ENCODE measurements around the gene CHTOP.

Gene CHTOP

DNA sequence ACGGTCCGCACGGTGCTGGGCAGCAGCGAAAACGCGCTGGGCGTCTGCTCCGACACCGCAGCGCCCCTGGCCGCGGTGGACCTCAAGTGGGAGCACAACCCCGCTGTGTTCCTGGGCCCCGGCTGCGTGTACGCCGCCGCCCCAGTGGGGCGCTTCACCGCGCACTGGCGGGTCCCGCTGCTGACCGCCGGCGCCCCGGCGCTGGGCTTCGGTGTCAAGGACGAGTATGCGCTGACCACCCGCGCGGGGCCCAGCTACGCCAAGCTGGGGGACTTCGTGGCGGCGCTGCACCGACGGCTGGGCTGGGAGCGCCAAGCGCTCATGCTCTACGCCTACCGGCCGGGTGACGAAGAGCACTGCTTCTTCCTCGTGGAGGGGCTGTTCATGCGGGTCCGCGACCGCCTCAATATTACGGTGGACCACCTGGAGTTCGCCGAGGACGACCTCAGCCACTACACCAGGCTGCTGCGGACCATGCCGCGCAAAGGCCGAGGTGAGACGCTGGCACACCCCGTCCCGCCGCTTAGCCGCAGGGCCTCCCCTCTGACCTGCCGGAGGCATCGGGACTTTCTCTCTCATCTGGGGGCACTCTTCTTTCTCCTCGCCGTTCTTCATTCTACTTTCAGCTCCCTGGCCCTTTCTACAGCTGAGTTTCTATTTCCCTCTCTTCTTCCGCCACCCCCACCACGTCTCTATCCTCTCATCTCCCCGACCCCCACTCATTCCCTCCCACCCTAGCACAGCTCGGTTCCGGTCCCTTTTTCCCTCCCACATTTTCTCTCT is 45.7 kb downstream of the CHTOP start:
- no peak for DNase-seq (ENCODE audit: low read depth)
- peak overlapping the region; percentile 41 for H3K4me3 ChIP-seq (ENCODE audit: low read depth, low read length)

DNA sequence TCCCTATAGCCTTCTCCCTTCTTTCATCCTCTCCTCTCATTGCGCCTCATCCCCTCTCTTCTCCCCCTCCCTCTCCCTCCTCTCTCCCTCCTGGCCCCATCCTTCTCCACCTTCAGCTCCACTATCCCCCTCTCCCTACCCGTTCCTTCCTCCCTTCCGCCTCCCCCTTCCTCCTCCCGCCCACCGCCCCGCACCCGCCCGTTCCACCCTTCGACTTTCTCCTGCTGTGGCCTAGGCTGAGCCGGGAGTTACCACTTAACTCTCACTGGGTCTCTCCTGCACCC is 46.2 kb downstream of the CHTOP start:
- DNase-seq (ENCODE audit: low read depth), result no peak
- no peak overlapping the region for H3K4me3 ChIP-seq (ENCODE audit: low read depth, low read length)

DNA sequence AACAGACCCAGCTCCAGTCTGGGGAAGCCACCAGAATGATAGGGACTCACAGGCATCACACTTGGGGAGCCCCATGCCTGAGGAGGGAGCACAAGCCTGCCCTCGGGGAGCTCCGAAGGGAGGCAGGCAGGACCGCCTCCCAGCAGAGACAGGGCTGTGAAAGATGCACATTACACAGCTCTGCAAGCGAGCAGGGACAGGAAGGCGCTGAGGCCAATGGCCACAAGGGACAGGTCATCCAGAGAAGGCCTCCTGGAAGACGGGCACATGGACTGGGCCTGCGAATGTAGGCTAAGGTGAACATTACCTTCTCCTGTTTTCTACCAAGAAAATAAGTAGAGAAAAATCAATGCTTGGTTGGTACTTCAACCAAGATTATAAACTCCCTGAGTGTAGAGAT is 48.9 kb downstream of the CHTOP start:
- no peak for DNase-seq (ENCODE audit: low read depth)
- H3K4me3 ChIP-seq (ENCODE audit: low read depth, low read length), result no peak overlapping the region

DNA sequence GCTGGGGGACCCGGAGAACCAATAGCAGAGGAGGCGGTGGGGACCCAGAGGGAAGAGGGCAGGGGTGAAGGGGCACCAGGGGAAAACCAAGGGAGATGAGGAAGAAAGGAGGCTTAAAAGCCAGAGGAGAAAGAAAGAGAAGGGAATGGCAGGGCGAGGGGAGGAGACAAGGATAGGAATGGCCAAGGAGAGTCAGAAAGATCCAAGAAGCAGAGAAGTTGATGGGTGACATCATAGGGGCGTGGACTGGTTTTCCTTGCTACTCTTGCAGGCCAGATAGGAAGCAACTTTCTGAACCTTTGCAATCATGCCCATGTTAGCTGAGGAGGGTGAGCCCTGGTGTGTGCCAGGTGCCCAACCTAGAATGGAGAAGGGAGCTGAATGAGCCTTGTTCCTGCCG is 50.0 kb downstream of the CHTOP start:
- H3K4me3 ChIP-seq (ENCODE audit: low read depth, low read length), result no peak overlapping the region
- DNase-seq (ENCODE audit: low read depth), result no peak

DNA sequence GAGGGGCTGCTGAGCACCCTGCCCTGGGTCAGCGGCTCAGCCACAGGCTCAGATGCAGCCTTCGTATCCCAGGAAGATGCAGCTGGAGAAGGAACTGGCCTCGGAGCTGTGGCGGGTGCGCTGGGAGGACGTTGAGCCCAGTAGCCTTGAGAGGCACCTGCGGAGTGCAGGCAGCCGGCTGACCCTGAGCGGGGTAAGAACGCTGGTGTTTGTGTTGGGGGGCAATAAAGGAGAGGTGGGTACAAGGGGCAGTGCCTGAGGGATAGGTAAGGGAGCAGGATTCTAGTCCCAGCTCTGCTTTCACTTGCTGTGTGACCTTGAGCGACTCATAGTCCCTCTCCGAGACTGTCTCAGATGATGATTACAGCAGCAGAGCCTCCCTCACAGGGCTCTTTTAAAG is 51.0 kb downstream of the CHTOP start:
- no peak for DNase-seq (ENCODE audit: low read depth)
- no peak overlapping the region for H3K4me3 ChIP-seq (ENCODE audit: low read depth, low read length)

DNA sequence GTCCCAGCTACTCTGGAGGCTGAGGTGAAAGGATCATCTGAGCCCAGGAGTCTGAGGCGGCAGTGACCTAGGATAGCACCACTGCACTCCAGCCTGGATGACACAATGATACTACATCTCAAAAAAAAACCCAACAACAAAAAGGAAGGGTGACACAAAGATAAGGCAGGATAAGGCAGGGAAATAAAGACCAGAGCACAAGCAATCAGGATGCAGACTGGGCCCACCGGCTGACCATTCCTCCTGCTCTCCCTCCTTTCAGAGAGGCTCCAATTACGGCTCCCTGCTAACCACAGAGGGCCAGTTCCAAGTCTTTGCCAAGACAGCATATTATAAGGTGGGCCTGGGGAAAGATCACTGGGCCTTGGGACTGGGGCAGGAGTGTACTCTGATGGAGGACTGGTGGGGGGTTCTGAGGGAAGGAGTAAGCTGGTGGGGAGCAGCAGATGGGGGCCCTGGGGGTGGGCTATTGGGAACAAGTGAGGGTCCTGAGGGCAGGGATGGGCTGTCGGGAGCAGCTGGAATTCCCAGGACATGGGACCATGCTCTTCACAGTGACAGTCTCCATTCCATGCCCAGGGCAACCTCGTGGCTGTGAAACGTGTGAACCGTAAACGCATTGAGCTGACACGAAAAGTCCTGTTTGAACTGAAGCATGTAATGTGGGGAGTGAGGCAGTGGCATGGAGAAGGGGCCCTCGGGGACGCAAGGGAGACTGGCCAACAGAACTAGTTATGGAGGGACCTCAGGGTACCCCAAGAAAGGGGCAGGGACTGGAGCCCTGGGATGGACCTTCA is 51.9 kb downstream of the CHTOP start:
- H3K4me3 ChIP-seq (ENCODE audit: low read depth, low read length), result no peak overlapping the region
- DNase-seq (ENCODE audit: low read depth), result no peak

DNA sequence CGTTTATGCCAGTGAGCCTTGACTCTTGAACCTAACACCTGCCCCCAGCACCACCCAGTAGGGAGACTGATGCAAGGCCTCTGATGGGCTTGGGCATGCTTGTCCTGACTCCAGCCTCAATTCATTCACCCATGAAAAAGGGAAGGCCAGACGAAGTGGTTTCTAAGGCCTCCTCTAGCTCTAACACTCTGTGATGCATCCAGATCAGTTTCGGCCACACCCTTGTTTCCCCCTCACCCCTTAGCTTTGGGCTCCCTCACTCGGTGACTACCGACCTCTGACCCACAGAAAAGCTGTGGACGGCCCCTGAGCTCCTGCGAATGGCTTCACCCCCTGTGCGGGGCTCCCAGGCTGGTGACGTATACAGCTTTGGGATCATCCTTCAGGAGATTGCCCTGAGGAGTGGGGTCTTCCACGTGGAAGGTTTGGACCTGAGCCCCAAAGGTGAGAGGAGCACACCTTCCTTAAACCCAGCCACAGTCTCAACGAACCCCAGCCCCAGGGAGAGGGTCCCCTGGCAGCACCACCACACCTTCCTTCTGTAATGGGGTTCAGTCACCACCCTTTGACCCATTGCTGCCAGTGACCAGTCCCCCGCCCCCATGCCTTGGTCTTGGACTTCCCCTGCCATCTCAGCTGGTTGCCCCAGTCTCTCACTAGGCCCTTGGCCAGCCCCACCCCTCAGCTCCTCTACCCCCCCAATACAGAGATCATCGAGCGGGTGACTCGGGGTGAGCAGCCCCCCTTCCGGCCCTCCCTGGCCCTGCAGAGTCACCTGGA is 53.7 kb downstream of the CHTOP start:
- no peak overlapping the region for H3K4me3 ChIP-seq (ENCODE audit: low read depth, low read length)
- no peak for DNase-seq (ENCODE audit: low read depth)

DNA sequence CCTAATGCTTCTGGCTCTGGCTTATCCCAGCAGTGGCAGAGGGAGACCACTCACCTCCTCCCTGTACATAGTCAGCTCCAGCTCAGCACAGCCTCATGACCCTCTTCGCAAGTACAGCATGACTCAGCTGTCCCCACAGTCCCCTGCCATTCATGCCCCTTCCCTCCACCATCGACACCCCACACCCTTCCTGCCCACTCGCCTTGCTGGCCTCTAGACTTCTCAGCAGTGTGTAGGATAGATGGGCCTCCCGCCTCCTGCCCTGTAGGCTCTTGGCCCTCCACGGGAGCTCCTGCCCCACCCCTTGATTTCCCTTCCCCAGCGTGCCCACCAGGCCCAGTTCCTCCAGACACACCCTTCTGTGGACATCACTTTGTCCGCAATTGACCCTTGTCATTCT is 54.4 kb downstream of the CHTOP start:
- H3K4me3 ChIP-seq (ENCODE audit: low read depth, low read length), result no peak overlapping the region

DNA sequence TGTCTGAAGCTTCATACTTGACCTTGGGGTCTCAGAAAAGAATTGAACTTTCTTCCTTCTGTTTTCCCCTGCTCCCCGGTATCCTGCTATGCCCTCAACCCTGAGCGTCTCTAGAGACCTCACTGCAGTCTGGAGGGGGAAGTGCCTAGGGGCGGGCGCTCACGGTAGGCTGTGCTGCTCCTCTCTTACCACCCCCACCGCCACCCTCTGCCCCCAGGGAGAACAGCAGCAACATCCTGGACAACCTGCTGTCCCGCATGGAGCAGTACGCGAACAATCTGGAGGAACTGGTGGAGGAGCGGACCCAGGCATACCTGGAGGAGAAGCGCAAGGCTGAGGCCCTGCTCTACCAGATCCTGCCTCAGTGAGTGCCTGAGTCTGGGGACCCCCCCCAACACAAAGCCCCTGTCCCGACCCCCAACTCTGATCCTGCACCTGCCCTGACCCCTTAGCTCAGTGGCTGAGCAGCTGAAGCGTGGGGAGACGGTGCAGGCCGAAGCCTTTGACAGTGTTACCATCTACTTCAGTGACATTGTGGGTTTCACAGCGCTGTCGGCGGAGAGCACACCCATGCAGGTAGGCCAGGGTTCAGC is 55.0 kb downstream of the CHTOP start:
- no peak for DNase-seq (ENCODE audit: low read depth)
- no peak overlapping the region for H3K4me3 ChIP-seq (ENCODE audit: low read depth, low read length)

More for the DNA sequence above, 54.4 kb downstream of the CHTOP start:
- DNase-seq (ENCODE audit: low read depth), result no peak

DNA sequence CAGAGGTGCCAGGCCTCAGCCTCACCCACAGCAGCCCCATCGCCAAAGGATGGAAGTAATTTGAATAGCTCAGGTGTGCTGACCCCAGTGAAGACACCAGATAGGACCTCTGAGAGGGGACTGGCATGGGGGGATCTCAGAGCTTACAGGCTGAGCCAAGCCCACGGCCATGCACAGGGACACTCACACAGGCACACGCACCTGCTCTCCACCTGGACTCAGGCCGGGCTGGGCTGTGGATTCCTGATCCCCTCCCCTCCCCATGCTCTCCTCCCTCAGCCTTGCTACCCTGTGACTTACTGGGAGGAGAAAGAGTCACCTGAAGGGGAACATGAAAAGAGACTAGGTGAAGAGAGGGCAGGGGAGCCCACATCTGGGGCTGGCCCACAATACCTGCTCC is 59.6 kb downstream of the CHTOP start:
- DNase-seq (ENCODE audit: low read depth), result no peak
- H3K4me3 ChIP-seq (ENCODE audit: low read depth, low read length), result no peak overlapping the region

Data from skeletal muscle cell (primary cell).